HCT116 (cell line): ENCODE data around the gene TRIM67.

Experiments used
- EGR1 ChIP-seq: IDR thresholded peaks from 2 replicates; pipeline ENCODE4 v1.6.1; 2012; ENCODE audit warnings: low read depth
- EZH2phosphoT487 ChIP-seq: fragments of 200-600 bp; IDR thresholded peaks from 2 replicates; pipeline ENCODE4 v1.6.1; 2018; ENCODE audit warnings: antibody characterized with exemption, borderline replicate concordance
- POLR2A ChIP-seq: IDR thresholded peaks from 2 replicates; pipeline ENCODE4 v1.7.0; 2011; ENCODE audit warnings: borderline replicate concordance; ENCODE audit not compliant: insufficient read depth, insufficient read length; ENCODE audit errors: extremely low read depth
- TCF7L2 ChIP-seq: IDR thresholded peaks from 2 replicates; pipeline ENCODE4 v1.7.0; 2011; ENCODE audit warnings: borderline replicate concordance, inconsistent platforms; ENCODE audit not compliant: insufficient read depth, insufficient read length; ENCODE audit errors: extremely low read depth
- TF ChIP-seq, protein P1 (sequence below), 3 experiments: fragments of 200-600 bp in 1 of 3; sonication (generic) in 1 of 3; IDR thresholded peaks in 2 of 3; conservative IDR thresholded peaks in 1 of 3; 2 replicates each; pipeline ENCODE4 v1.5.1; 2012 to 2017; ENCODE audit warnings: low read depth in 2 of 3, low read length in 2 of 3, antibody characterized with exemption in 1 of 3, borderline replicate concordance in 1 of 3, control low read depth in 1 of 3, mild to moderate bottlenecking in 1 of 3, mixed read lengths in 1 of 3, mixed run types in 1 of 3, moderate library complexity in 1 of 3; ENCODE audit not compliant: insufficient read depth in 1 of 3

GRCh38 chr1:231214918-231215680, 53.2 kb downstream of the TRIM67 start:
- TF ChIP-seq EZH2phosphoT487 (no peak), POLR2A (no peak), TCF7L2 (no peak), EGR1 (no peak)
- TF ChIP-seq, protein P1, sequence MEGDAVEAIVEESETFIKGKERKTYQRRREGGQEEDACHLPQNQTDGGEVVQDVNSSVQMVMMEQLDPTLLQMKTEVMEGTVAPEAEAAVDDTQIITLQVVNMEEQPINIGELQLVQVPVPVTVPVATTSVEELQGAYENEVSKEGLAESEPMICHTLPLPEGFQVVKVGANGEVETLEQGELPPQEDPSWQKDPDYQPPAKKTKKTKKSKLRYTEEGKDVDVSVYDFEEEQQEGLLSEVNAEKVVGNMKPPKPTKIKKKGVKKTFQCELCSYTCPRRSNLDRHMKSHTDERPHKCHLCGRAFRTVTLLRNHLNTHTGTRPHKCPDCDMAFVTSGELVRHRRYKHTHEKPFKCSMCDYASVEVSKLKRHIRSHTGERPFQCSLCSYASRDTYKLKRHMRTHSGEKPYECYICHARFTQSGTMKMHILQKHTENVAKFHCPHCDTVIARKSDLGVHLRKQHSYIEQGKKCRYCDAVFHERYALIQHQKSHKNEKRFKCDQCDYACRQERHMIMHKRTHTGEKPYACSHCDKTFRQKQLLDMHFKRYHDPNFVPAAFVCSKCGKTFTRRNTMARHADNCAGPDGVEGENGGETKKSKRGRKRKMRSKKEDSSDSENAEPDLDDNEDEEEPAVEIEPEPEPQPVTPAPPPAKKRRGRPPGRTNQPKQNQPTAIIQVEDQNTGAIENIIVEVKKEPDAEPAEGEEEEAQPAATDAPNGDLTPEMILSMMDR (IDR thresholded peaks at IDR 0.05 in 2 of 3, conservative IDR thresholded peaks at IDR 0.05 in 1 of 3; ENCODE audit: borderline replicate concordance in 1 of 3, insufficient read depth in 1 of 3, low read depth in 2 of 3, low read length in 2 of 3), result no peak
